ENCODE results near the gene CACNA1C. TPM values are rescaled to one million over a fixed set of nuclear protein-coding genes. Genes with fewer than 3 reads are reported as not detected.

Gene CACNA1C
- total RNA-seq, 2 donors from 2014 or later, result 70.0 to 127 TPM

DNA sequence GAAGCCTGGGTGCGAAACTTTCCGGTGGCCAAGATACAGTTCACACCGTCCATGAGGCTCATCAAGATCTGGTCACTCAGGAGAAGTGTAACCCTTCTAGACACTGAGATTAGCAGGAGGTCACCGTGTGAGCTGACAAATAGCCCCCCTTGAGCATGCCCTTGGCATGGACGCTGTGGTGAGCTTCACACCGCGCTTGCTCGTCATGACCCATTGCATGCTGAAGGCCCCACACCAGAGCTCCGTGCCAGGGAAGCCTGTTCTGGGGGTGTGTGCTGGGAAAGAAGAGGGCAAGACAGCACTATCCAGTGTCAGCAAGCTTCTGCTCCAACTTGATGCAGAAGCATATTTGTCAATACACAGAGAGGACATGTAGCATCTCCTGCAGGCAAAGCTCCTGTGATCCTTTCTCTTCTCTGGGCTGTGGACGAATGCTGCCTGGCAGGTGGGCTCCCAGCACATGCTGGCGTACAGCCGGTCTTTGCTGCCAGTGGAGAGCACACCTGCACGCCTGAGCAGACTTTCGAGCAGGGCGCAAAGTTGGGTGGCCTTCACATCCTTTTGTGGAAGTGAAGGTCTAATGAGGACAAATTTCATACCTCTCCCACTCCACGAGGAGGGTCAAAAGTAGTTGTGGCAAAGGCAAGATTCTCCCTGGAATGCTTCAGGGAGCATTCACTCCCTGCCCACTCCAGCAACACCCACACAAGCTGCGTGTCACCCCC lies 615.1 kb downstream of the CACNA1C start:
- Histone ChIP-seq H3K36me3 (peaks cover 70% of the 10 kb centered on the region), H3K4me3 (no peak overlapping the region), H3K9me3 (no peaks in the 10 kb centered on the region), H3K27me3 (replicated peaks; ENCODE audit: insufficient read depth) (no peaks in the 10 kb centered on the region), H3K27ac (no peak overlapping the region), H3K4me1 (ENCODE audit: control insufficient read depth in 1 of 2, low read depth in 2 of 2) (no peaks in the 10 kb centered on the region)
- ATAC-seq (ENCODE audit: insufficient number of reproducible peaks, low FRiP score, low read depth) (no peak), DNase-seq (ENCODE audit: low spot score) (no peak)
- no peak for TF ChIP-seq CTCF (IDR thresholded peaks at IDR 0.05)

DNA sequence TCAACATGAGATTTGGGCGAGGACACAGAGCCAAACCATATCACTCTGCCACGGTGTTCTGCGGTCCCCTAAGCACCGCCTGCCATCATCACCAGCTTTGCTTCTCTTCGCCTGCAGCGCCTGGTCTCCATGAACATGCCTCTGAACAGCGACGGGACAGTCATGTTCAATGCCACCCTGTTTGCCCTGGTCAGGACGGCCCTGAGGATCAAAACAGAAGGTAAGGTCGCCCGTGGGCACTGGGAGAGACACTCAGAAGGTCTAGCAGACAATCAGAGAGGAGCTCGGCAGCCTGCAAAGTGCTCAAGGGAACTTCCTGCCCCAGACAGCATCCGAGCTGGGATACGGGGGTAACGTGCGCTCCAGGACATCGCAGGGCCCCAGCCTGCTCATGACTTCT lies 616.0 kb downstream of the CACNA1C start:
- Histone ChIP-seq H3K36me3 (peaks cover 68% of the 10 kb centered on the region), H3K9me3 (no peaks in the 10 kb centered on the region), H3K27me3 (replicated peaks; ENCODE audit: insufficient read depth) (no peaks in the 10 kb centered on the region), H3K27ac (no peak overlapping the region), H3K4me3 (no peak overlapping the region), H3K4me1 (ENCODE audit: control insufficient read depth in 1 of 2, low read depth in 2 of 2) (no peaks in the 10 kb centered on the region)
- ATAC-seq (ENCODE audit: insufficient number of reproducible peaks, low FRiP score, low read depth) (no peak), DNase-seq (ENCODE audit: low spot score) (no peak)
- no peak for TF ChIP-seq CTCF (IDR thresholded peaks at IDR 0.05)

GRCh38 chr12:2669560-2669959 lies 616.8 kb downstream of the CACNA1C start:
- Histone ChIP-seq H3K9me3 (no peaks in the 10 kb centered on the region), H3K27me3 (replicated peaks; ENCODE audit: insufficient read depth) (no peaks in the 10 kb centered on the region), H3K4me3 (no peak overlapping the region), H3K4me1 (ENCODE audit: control insufficient read depth in 1 of 2, low read depth in 2 of 2) (no peaks in the 10 kb centered on the region), H3K36me3 (peaks cover 62% of the 10 kb centered on the region), H3K27ac (no peak overlapping the region)
- DNase-seq (ENCODE audit: low spot score), result no peak
- no peak for ATAC-seq (ENCODE audit: insufficient number of reproducible peaks, low FRiP score, low read depth)
- no peak for TF ChIP-seq CTCF (IDR thresholded peaks at IDR 0.05)

DNA sequence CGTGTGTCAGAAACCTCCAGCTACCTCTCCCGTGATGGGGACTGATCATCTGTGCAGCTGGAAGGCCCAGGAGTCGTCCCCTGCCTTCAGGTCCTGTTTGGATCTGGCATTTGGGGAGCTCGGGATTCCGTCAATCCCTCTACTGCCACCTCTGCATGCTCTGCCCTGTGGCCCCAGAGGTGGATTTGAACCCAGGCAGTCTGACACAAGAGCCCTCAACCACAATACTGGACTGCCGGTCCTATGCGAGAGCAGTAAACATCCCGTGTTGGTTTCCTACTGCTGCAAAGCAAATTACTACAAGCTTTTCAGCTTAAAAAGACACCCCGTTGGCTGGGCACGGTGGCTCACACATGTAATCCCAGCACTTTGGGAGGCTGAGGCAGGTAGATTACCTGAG lies 620.1 kb downstream of the CACNA1C start:
- no peak overlapping the region for H3K4me3 ChIP-seq
- DNase-seq (ENCODE audit: low spot score) (no peak), ATAC-seq (ENCODE audit: insufficient number of reproducible peaks, low FRiP score, low read depth) (no peak)
- H3K27ac ChIP-seq, result no peak overlapping the region
- H3K36me3 ChIP-seq, result peaks cover 38% of the 10 kb centered on the region
- H3K9me3 ChIP-seq, result no peaks in the 10 kb centered on the region
- H3K27me3 ChIP-seq (replicated peaks; ENCODE audit: insufficient read depth), result no peaks in the 10 kb centered on the region
- no peaks in the 10 kb centered on the region for H3K4me1 ChIP-seq (ENCODE audit: control insufficient read depth in 1 of 2, low read depth in 2 of 2)
- no peak for TF ChIP-seq CTCF (IDR thresholded peaks at IDR 0.05)

- Histone ChIP-seq H3K36me3 (peaks cover 25% of the 10 kb centered on the region), H3K27ac (no peak overlapping the region), H3K4me1 (ENCODE audit: control insufficient read depth in 1 of 2, low read depth in 2 of 2) (no peaks in the 10 kb centered on the region), H3K27me3 (replicated peaks; ENCODE audit: insufficient read depth) (no peaks in the 10 kb centered on the region), H3K4me3 (no peak overlapping the region), H3K9me3 (no peaks in the 10 kb centered on the region)
- no peak for TF ChIP-seq CTCF (IDR thresholded peaks at IDR 0.05)
- ATAC-seq (ENCODE audit: insufficient number of reproducible peaks, low FRiP score, low read depth) (no peak), DNase-seq (ENCODE audit: low spot score) (no peak)
Observed at GRCh38 chr12:2673966-2674810, 621.4 kb downstream of the CACNA1C start.

All from thoracic aorta (tissue), 2 donors.